Brain pericyte (primary cell): ENCODE data around the gene AQP12B.

Experiments
- DNase-seq: peaks from one replicate; pipeline ENCODE4 v3.0.0-alpha.2; 2012; ENCODE audit warnings: low read depth, low spot score

AQP12B gene

DNA sequence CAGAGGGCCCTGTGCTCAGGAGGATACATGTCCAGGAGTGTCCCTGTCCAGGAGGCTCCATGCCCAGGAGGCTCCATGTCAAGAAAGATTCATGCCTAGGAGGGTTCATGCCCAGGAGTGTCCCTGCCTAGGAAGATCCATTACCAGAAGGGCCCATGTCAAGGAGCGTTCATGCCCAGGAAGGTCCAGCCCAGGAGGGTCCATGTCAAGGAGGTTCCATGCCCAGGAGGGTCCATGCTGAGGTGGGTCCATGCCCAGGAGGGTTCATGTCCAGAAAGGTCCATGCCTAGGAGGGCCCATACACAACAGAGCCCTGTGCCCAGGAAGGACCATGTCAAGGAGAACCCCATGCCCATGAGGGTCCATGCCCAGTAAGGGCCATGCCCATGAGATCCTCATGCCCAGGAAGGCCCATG, 50.4 kb downstream of the AQP12B start:
- DNase-seq = no peak

DNA sequence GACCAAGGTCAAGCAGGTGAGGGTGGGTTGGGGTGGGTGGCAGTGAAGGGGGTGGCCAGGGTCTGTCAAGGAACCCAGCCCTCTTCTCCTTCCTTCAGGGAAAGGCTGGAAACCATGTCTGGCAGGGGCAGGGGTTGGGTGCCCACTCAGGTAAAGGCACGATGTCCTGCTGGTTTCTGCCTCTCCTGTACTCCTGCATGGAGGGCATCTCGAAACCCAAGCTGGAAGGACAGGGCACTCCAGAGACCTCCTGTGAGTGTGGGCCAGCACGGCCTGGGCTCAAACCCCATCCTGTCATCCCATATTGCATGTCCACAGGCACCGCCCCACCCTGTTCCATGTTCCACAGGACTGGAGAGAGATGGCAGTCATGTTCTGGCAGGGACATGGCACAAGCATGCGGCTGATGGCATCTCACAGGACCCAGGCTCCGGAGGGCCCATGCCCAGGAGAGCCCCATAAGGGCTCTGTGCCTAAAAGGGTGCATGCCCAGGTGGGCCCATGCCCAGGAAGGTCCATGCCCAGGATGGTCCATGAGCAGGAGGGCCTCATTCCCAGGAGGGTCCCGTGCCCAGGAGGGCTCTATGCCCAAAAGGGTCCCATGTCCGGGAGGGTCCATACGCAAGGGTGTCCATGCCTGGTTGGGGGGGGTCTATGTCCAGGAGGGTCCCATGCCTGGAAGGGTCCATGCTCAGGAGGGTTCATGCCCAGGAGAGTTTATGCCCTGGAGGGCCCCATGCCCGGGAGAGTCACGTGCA, 51.0 kb downstream of the AQP12B start:
- no peak for DNase-seq

DNA sequence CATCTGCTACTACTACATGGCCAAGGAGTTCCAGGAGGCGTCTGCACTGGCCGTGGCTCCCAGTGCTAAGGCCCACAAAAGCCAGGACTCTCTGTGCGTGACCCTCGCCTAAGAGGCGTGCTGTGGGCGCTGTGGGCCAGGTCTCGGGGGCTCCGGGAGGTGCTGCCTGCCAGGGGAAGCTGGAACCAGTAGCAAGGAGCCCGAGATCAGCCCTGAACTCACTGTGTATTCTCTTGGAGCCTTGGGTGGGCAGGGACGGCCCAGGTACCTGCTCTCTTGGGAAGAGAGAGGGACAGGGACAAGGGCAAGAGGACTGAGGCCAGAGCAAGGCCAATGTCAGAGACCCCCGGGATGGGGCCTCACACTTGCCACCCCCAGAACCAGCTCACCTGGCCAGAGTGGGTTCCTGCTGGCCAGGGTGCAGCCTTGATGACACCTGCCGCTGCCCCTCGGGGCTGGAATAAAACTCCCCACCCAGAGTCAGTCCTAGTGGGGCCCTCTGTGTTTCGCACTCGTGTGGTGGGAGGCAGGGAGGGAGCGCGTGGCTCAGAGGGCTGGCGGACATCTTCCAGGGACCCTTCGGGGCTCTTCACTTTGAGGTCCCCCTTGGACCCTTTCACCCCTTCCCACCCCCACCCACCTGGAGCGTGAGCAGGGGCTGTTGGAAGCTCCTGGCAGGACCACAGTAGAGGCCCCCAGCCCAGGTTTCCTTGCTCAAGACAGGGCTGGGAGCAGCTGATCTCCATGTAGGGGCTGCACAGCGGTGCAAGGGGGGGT, 51.7 kb downstream of the AQP12B start:
- no peak for DNase-seq

DNA sequence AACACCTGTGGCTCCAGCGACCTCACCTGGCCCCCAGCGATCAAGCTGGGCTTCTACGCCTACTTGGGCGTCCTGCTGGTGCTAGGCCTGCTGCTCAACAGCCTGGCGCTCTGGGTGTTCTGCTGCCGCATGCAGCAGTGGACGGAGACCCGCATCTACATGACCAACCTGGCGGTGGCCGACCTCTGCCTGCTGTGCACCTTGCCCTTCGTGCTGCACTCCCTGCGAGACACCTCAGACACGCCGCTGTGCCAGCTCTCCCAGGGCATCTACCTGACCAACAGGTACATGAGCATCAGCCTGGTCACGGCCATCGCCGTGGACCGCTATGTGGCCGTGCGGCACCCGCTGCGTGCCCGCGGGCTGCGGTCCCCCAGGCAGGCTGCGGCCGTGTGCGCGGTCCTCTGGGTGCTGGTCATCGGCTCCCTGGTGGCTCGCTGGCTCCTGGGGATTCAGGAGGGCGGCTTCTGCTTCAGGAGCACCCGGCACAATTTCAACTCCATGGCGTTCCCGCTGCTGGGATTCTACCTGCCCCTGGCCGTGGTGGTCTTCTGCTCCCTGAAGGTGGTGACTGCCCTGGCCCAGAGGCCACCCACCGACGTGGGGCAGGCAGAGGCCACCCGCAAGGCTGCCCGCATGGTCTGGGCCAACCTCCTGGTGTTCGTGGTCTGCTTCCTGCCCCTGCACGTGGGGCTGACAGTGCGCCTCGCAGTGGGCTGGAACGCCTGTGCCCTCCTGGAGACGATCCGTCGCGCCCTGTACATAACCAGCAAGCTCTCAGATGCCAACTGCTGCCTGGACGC, 52.5 kb downstream of the AQP12B start:
- no peak for DNase-seq

DNA sequence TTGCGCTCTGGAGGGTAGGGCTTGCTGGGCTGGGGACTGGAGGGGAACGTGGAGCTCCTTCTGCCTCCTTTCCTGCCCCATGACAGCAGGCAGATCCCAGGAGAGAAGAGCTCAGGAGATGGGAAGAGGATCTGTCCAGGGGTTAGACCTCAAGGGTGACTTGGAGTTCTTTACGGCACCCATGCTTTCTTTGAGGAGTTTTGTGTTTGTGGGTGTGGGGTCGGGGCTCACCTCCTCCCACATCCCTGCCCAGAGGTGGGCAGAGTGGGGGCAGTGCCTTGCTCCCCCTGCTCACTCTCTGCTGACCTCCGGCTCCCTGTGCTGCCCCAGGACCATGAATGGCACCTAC, 53.1 kb downstream of the AQP12B start:
- DNase-seq = no peak

DNA sequence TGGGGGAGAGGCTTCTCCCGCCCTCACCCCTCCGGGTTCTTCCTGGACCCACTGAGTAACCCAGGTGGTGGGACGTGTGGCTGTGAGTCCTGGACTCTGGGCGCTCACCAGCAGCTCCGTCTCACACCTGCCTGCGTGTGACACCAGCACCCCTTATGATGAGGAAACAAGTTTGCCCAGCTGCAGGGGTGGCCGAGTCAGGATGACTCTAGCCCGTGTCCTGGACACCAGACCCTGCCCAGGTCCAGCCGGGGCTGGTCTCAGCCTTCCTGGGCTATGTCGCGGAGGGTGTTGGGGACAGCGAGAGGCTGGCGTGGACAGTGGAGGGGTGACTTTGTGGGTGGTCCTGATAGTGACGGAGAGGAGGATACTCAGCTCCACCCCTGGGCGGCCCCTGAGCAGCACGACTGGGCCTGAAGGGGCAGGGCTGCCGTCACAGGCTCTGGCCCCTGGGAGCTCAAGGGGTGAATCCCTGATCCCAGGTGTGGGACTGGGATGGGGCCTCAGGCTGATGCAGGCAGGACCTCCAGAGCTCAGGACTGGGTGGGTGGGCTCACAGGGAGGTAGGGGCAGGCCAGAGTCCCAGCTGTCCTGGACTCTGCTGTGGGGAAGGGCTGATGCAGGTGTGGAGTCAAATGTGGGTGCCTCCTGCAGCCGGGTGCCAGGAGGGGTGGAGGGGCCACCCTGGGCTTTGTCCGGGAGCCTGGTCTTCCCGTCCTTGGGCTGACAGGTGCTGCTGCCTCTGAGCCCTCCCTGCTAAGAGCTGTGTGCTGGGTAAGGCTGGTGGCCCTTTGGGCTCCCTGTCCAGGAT, 53.7 kb downstream of the AQP12B start:
- no peak for DNase-seq

DNA sequence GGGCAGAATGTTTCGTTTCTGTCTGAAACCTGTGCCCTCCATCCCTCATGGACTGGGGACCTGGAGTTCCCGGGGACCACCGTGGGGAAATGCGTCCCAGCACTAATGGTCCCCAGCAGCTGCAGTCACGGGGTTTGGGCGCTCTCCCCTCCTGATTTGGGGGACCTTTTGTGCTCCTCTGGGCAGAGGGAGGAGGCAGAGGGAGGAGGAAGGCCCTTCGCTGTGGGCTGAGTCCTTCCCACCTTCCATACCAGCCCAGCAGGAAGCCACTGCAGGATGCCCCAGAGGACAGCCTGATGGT, 54.2 kb downstream of the AQP12B start:
- no peak for DNase-seq

DNA sequence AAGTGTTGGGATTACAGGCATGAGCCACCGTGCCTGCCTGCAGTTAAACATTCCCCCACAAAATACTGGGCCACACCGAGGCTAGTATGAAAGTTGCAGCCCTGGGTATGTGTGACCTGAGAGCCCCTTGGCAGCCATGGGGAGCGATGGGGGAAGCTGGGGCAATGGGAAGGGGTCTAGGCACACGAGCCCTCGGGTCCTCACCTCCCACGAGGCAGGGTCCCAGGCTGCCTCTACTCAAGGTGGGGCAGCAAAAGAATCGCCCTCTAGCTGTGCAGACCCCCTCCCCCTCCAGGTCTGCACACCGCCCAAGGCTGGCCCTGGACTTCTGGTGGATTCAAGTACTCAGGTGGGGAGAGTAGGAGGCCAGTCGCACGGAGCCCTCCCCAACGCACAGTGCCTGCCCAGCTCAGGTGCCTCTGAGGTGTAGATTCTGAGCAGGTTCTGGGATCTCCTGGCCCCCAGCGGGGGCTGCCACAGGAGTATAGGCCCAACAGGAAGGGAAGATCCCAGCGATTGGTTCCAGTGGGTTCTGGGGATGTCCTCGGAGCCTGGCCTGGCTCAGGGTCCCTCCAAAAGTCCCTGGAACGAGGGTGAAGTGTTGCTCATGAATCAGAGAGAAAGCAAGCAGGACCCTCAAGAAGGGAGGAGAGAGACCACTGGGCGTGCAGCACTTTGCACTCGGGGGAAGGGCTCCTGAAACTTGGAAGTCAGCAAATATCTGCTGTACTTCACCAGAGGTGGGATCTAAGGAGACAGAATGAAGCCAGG, 54.8 kb downstream of the AQP12B start:
- DNase-seq = no peak

DNA sequence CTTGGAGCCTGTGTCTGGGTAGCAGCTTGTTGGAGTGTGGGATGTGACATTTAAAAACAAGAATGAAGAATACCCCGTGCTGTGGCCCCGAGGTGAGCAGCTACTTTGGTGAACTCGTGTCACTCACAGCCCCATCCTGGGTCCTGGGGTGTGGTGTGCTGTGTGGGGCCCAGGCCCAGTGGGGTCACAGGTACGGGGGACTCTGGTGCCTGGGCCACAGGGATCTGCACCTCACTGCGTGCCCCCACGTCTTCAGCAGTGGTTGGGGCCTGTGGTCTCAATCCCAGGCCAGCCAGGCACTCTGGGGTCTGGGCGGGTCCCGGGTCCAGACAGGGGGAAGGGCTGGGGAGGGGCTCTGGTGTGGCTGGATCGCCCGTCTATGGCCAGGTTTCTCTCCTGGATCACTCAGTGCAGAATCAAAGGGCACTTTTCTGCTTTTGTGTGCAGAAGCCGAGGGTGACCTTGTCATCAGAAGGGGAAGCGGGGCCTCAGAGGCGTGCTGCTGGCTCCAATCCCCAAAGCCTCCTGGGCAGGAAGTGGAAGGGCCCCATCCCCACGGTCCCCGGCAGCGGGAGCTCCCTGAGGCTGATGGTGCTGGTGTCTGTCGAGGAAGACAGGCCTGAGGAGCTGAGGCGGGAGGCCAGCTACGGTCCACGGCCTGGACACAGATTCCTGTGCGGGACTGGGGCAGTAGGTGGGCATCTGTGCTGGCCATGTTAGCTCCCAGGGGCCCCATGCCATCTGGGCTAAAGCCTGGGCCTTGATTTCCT, 56.0 kb downstream of the AQP12B start:
- DNase-seq = no peak
